Lower lobe of right lung (tissue), 2 donors: Measurements from ENCODE around the gene AP5Z1. TPM values are rescaled to one million over a fixed set of nuclear protein-coding genes. Genes with fewer than 3 reads are reported as not detected.
A peak's percentile ranks its signal among the peaks of the same experiment; 100 is the strongest.

Source experiments
- ATAC-seq, 2 donors: fragments of 200-7000 bp; cut with Tn5 transposase; one replicate each; pipeline ENCODE4 v1.9.1; 2020 to 2022; ENCODE audit warnings: mild to moderate bottlenecking in 2 of 2, moderate library complexity in 2 of 2
- DNase-seq: peaks from one replicate; pipeline ENCODE4 v3.0.0-alpha.2; 2020
- H3K27ac ChIP-seq: fragments of 200-600 bp; one replicate; pipeline ENCODE4 v1.8.0; 2022
- H3K27me3 ChIP-seq: fragments of 200-600 bp; one replicate; pipeline ENCODE4 v1.8.0; 2022; ENCODE audit warnings: low read depth
- H3K36me3 ChIP-seq: fragments of 200-600 bp; one replicate; pipeline ENCODE4 v1.8.0; 2022; ENCODE audit warnings: mild to moderate bottlenecking
- H3K4me1 ChIP-seq: fragments of 200-600 bp; one replicate; pipeline ENCODE4 v1.8.0; 2022
- H3K4me3 ChIP-seq: fragments of 200-600 bp; one replicate; pipeline ENCODE4 v1.8.0; 2022; ENCODE audit warnings: mild to moderate bottlenecking
- H3K9me3 ChIP-seq: fragments of 200-600 bp; one replicate; pipeline ENCODE4 v1.8.0; 2022
- intact Hi-C: fragments of 100-400 bp; cut with DNase I; formaldehyde crosslinking; loops from one replicate; pipeline ENCODE4 v1.11.0; 2022
- total RNA-seq: library from RNA; stranded (reverse); fragmentation: NEBNext Ultra II Directional; extraction: Animal tissue kit (Norgen Biotek cat#: 25700); gene quantifications from one replicate; pipeline ENCODE4 v1.2.1, GENCODE V29; 2021
- TF ChIP-seq, protein P1 (sequence below): fragments of 200-600 bp; IDR thresholded peaks from one replicate; pipeline ENCODE4 v1.8.0; 2022; ENCODE audit warnings: antibody characterized with exemption, mild to moderate bottlenecking
- donor health status: DM: no; HTN: yes; CAD: no; lungs with severe emphysema.

Gene AP5Z1
- total RNA-seq, 1 donor from 2014 or later: 50.4 TPM

DNA sequence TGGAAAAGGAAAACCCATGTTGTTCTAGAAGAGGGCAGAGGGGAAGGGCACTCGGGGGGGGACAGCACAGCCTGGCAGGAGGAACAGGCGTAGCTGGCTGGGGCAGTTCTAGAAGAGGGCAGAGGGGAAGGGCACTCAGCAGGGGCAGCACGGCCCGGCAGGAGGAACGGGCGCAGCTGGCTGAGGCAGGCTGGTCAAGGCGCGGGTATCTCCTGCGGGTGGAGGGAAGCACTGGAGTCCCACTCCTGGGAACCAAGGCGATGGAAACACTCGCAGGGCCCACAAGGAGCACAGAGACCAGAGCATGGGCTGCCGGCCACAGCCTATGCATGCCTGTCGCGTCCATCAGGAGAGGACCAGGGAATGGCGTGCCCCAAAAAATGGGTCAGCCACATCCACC, 49.7 kb downstream of the AP5Z1 start:
- Histone ChIP-seq H3K27ac (no peak overlapping the region), H3K27me3 (no peaks in the 10 kb centered on the region), H3K4me3 (no peak overlapping the region), H3K4me1 (no peaks in the 10 kb centered on the region), H3K36me3 (peaks cover 4% of the 10 kb centered on the region), H3K9me3 (no peaks in the 10 kb centered on the region)
- TF ChIP-seq, protein P1, sequence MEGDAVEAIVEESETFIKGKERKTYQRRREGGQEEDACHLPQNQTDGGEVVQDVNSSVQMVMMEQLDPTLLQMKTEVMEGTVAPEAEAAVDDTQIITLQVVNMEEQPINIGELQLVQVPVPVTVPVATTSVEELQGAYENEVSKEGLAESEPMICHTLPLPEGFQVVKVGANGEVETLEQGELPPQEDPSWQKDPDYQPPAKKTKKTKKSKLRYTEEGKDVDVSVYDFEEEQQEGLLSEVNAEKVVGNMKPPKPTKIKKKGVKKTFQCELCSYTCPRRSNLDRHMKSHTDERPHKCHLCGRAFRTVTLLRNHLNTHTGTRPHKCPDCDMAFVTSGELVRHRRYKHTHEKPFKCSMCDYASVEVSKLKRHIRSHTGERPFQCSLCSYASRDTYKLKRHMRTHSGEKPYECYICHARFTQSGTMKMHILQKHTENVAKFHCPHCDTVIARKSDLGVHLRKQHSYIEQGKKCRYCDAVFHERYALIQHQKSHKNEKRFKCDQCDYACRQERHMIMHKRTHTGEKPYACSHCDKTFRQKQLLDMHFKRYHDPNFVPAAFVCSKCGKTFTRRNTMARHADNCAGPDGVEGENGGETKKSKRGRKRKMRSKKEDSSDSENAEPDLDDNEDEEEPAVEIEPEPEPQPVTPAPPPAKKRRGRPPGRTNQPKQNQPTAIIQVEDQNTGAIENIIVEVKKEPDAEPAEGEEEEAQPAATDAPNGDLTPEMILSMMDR: no peak
- DNase-seq: no peak
- no peak for ATAC-seq
- intact Hi-C loops: no loop called here

DNA sequence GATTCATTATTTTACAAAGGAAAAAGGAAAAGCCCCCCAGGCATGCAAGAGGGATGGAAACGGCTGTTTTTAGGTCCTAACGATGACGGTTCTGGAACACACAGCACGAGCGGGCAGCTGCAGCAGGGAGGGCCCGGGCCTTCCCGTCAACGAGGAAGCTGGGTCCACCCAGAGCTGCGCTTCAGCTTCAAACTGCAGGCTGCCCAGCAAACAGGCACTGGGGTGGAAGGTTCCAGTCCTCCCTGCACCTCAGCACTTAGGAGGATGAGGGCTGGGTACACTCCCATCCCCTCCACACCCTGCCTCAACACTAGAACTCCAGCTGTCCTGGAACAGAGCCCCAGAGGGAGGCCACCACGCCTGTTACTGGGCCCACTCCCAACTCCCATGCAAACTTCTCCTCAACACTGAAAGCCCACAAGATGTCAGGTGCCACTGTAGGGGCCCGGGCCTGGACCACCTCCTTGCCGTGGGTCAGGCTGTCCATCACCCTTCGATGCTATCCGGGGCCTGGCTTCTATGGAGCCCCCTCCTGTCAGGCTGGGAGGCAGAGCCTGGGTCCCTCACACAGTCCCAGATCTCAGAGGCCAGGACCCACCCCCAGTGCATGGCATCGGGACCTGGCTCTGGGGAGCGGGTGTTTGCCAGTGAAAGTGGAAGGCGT, 53.4 kb downstream of the AP5Z1 start:
- TF ChIP-seq, protein P1: no peak
- Histone ChIP-seq H3K36me3 (no peaks in the 10 kb centered on the region), H3K27me3 (no peaks in the 10 kb centered on the region), H3K4me1 (no peaks in the 10 kb centered on the region), H3K9me3 (no peaks in the 10 kb centered on the region), H3K4me3 (no peak overlapping the region), H3K27ac (no peak overlapping the region)
- intact Hi-C loops: no loop called here
- no peak for DNase-seq
- ATAC-seq: no peak

DNA sequence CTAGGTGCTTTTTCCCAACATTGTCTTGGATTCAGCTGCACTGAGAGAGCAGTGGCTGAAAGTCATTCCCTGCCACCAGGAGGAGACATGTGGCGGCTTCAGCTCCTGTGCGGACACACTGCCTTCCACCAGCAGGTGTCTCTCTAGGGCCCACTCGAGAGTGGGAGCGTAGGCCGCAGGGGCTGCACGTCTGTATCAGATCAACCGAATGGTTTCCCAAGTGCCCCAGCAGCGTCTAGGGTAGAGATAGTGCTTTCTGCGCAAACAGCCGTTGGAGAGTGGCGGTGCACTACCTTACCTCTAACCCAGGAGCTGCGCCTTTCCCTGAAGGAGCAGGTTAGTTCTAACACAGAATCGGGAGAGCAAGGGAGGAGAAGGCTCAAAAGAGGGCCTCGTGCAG, 54.8 kb downstream of the AP5Z1 start:
- TF ChIP-seq, protein P1: peak; percentile 82
- peak; percentile 78 for DNase-seq
- intact Hi-C loops: no loop called here
- Histone ChIP-seq H3K4me1 (no peaks in the 10 kb centered on the region), H3K27ac (no peak overlapping the region), H3K4me3 (no peak overlapping the region), H3K9me3 (no peaks in the 10 kb centered on the region), H3K27me3 (no peaks in the 10 kb centered on the region), H3K36me3 (peaks cover 6% of the 10 kb centered on the region)
- peak; percentile 87 to 92 for ATAC-seq

DNA sequence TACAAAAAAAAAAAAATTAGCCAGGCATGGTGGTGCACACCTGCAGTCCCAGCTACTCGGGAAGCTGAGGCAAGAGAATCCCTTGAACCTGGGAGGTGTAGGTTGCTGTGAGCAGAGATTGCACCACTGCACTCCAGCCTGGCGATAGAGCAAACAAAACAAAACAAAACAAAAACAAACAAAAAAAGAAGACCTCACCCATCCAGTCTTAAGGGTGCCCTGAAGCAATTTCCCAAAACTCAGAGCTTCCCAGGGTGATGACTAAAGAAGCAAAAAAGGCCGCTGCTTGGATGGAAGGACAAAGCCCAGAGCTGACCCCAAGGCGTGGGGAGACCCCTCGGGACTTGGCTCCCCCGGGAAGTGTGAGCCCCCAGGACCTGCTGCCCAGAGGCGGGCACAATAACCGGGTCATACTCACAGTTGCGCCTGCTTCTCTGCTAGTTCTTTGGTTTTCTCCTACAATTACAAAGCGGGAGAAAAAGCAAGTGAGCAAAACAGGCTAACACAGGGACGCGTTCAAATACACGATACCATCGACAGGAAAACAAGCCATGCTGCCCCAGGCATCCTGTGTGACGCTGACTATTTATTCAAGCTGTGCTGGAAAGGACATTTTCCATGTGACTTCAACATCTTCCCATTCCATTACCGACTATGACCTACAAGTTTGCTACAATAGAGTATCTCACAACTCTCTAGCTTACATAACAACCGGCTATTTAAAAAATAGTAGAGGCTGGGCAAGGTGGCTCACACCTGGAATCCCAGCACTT, 56.5 kb downstream of the AP5Z1 start:
- peaks cover 6% of the 10 kb centered on the region for H3K36me3 ChIP-seq
- no peak overlapping the region for H3K27ac ChIP-seq
- ATAC-seq (no peak), DNase-seq (no peak)
- TF ChIP-seq, protein P1: no peak
- no peaks in the 10 kb centered on the region for H3K27me3 ChIP-seq
- no peaks in the 10 kb centered on the region for H3K9me3 ChIP-seq
- no peak overlapping the region for H3K4me3 ChIP-seq
- intact Hi-C loops: no loop called here
- H3K4me1 ChIP-seq: no peaks in the 10 kb centered on the region

DNA sequence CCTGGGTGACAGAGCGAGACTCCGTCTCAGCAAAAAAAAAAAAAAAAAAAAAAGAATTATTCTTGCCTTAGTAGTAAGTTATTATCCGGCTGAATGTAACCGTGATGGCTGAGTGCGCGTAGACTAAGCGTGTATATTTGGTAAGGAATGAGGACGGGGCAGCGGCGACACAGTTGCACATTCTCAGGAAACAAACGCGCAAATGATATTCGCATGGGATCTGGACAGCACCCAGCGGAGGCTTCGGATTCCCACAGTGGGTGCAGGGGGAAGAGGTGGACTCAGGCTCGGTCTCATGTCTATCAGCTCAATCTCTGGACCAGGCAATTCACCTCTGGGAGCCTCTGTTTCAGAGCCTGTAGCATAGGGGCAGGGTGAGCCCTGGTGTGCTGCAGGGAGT, 57.3 kb downstream of the AP5Z1 start:
- H3K9me3 ChIP-seq: no peaks in the 10 kb centered on the region
- no peak for ATAC-seq
- DNase-seq: no peak
- no peaks in the 10 kb centered on the region for H3K4me1 ChIP-seq
- H3K36me3 ChIP-seq: peaks cover 6% of the 10 kb centered on the region
- no peaks in the 10 kb centered on the region for H3K27me3 ChIP-seq
- intact Hi-C loops: no loop called here
- TF ChIP-seq, protein P1: no peak
- no peak overlapping the region for H3K27ac ChIP-seq
- no peak overlapping the region for H3K4me3 ChIP-seq
